ENCODE measurements around the gene ACP7.

GRCh38 chr19:39130337-39131254 is 46.4 kb downstream of the ACP7 start:
- no peak for TF ChIP-seq POLR2A (IDR thresholded peaks at IDR 0.05)
- TF ChIP-seq, protein P1, sequence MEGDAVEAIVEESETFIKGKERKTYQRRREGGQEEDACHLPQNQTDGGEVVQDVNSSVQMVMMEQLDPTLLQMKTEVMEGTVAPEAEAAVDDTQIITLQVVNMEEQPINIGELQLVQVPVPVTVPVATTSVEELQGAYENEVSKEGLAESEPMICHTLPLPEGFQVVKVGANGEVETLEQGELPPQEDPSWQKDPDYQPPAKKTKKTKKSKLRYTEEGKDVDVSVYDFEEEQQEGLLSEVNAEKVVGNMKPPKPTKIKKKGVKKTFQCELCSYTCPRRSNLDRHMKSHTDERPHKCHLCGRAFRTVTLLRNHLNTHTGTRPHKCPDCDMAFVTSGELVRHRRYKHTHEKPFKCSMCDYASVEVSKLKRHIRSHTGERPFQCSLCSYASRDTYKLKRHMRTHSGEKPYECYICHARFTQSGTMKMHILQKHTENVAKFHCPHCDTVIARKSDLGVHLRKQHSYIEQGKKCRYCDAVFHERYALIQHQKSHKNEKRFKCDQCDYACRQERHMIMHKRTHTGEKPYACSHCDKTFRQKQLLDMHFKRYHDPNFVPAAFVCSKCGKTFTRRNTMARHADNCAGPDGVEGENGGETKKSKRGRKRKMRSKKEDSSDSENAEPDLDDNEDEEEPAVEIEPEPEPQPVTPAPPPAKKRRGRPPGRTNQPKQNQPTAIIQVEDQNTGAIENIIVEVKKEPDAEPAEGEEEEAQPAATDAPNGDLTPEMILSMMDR (IDR thresholded peaks at IDR 0.05): no peak

All from adrenal gland (tissue), 5 donors.